HepG2 (cell line): Measurements from ENCODE around the gene DUSP15. TPM values are rescaled to one million over a fixed set of nuclear protein-coding genes. Genes with fewer than 3 reads are reported as not detected.
A peak's percentile ranks its signal among the peaks of the same experiment; 100 is the strongest.

Source experiments
- ATAC-seq: fragments of 200-7000 bp; cut with Tn5 transposase; 3 replicates; pipeline ENCODE4 v1.9.1; 2020; ENCODE audit warnings: mild to moderate bottlenecking, moderate library complexity
- BruUV-seq: library from RNA; stranded (reverse); fragments of 400-500 nt; replicated peaks from 2 replicates; lab custom pipeline; 2021; lab: Mats Ljungman, UMichigan
- CTCF ChIA-PET: fragments of 300-600 bp; formaldehyde crosslinking; extraction: SDS; loops from one replicate; lab custom pipeline; 2021; ENCODE audit warnings: low total read pairs, inconsistent platforms, low intra/inter-chr PET ratio; lab: Yijun Ruan, JAX
- POLR2A ChIA-PET: fragments of 350-600 bp; sonication (Branson Sonifier 250); formaldehyde crosslinking; loops from one replicate; lab custom pipeline; 2020; ENCODE audit warnings: antibody characterized with exemption, inconsistent platforms; lab: Yijun Ruan, JAX
- DNase-seq: peaks from one replicate; pipeline ENCODE4 v3.0.0-alpha.2; 2015; ENCODE audit warnings: low spot score
- FAIRE-seq: peaks from 3 replicates; lab custom pipeline; 2011; peaks lifted over from hg19 to GRCh38; lab: Jason Lieb, UNC
- H2AFZ ChIP-seq: one replicate; pipeline ENCODE4 v1.6.1; 2011; ENCODE audit warnings: low read length, inconsistent platforms
- H3K27ac ChIP-seq: fragments of 300-600 bp; 3 replicates; pipeline ENCODE4 v1.8.0; 2011; ENCODE audit warnings: mixed run types, mild to moderate bottlenecking, mixed read lengths, low read length, inconsistent platforms; ENCODE audit not compliant: insufficient read depth; ENCODE audit errors: extremely low read length
- H3K27me3 ChIP-seq, 2 experiments: fragments of 200-600 bp in 1 of 2; 2 replicates in 1 of 2; 3 replicates in 1 of 2; pipeline versions ENCODE4 v1.6.0 to v1.8.0; 2011; ENCODE audit warnings: low read length in 2 of 2, mild to moderate bottlenecking in 2 of 2, moderate library complexity in 2 of 2, inconsistent platforms in 1 of 2; ENCODE audit not compliant: insufficient read depth in 2 of 2, control insufficient read depth in 1 of 2
- H3K36me3 ChIP-seq, 2 experiments: fragments of 200-600 bp in 1 of 2; replicated peaks in 1 of 2; 2 replicates in 1 of 2; 3 replicates in 1 of 2; pipeline versions ENCODE4 v1.5.1 to v1.8.0; 2011; ENCODE audit warnings: low read length in 2 of 2, inconsistent platforms in 1 of 2; ENCODE audit not compliant: insufficient read depth in 2 of 2, control insufficient read depth in 1 of 2
- H3K4me1 ChIP-seq: 2 replicates; pipeline ENCODE4 v1.5.1; 2012; ENCODE audit warnings: low read length, inconsistent platforms; ENCODE audit not compliant: insufficient read depth
- H3K4me2 ChIP-seq: 2 replicates; pipeline ENCODE4 v1.6.0; 2011; ENCODE audit warnings: low read depth, low read length, inconsistent platforms
- H3K4me3 ChIP-seq, 3 experiments: fragments of 200-600 bp in 1 of 3; sonication (generic), shearing (Covaris generic) in 1 of 3; replicated peaks in 1 of 3; 2 replicates each; pipeline ENCODE4 v1.5.1; 2011 to 2016; ENCODE audit warnings: low read length in 3 of 3, inconsistent platforms in 2 of 3, low read depth in 2 of 3, mild to moderate bottlenecking in 2 of 3, control low read depth in 1 of 3, mixed read lengths in 1 of 3; ENCODE audit not compliant: insufficient read depth in 1 of 3
- H3K79me2 ChIP-seq: one replicate; pipeline ENCODE4 v1.6.1; 2011; ENCODE audit warnings: low read length, inconsistent platforms; ENCODE audit not compliant: insufficient read depth
- H3K9ac ChIP-seq: 2 replicates; pipeline ENCODE4 v1.6.0; 2011; ENCODE audit warnings: mild to moderate bottlenecking, low read depth, low read length, inconsistent platforms; ENCODE audit not compliant: insufficient read depth
- H3K9me3 ChIP-seq: 2 replicates; pipeline ENCODE4 v1.5.1; 2012; ENCODE audit warnings: mild to moderate bottlenecking, low read length
- H4K20me1 ChIP-seq: 2 replicates; pipeline ENCODE4 v1.6.0; 2011; ENCODE audit warnings: inconsistent platforms, mild to moderate bottlenecking, low read length, moderate library complexity; ENCODE audit not compliant: insufficient read depth
- ATM ChIP-seq: fragments of 450-650 bp; IDR thresholded peaks from 2 replicates; pipeline ENCODE4 v1.7.1; 2017; ENCODE audit warnings: mild to moderate bottlenecking, borderline replicate concordance
- EED ChIP-seq: sonication (generic); formaldehyde crosslinking; IDR thresholded peaks from 2 replicates; pipeline ENCODE4 v1.5.0; 2020; ENCODE audit warnings: mild to moderate bottlenecking, missing genetic modification reagents
- FOSL1 ChIP-seq: sonication (generic); formaldehyde crosslinking; IDR thresholded peaks from 2 replicates; pipeline ENCODE4 v1.9.0; 2021; ENCODE audit warnings: missing genetic modification reagents, borderline replicate concordance
- FOXK1 ChIP-seq: sonication (generic); formaldehyde crosslinking; IDR thresholded peaks from 2 replicates; pipeline ENCODE4 v1.4.0; 2020; ENCODE audit warnings: low read depth, missing genetic modification reagents, borderline replicate concordance
- GLI4 ChIP-seq: sonication (generic); formaldehyde crosslinking; IDR thresholded peaks from 2 replicates; pipeline ENCODE4 v1.5.1; 2020; ENCODE audit warnings: missing genetic modification reagents, mild to moderate bottlenecking, moderate library complexity, borderline replicate concordance
- MED13 ChIP-seq: sonication (generic); formaldehyde crosslinking; IDR thresholded peaks from 2 replicates; pipeline ENCODE4 v1.5.0; 2020; ENCODE audit warnings: missing genetic modification reagents
- MNT ChIP-seq: fragments of 450-650 bp; IDR thresholded peaks from 2 replicates; pipeline ENCODE4 v1.6.1; 2016
- SSRP1 ChIP-seq: IDR thresholded peaks from 2 replicates; pipeline ENCODE4 v1.6.1; 2016; ENCODE audit warnings: control low read depth
- ZNF350 ChIP-seq: sonication (generic); formaldehyde crosslinking; IDR thresholded peaks from 2 replicates; pipeline ENCODE4 v1.4.0; 2020; ENCODE audit warnings: mild to moderate bottlenecking, low read depth, missing genetic modification reagents, borderline replicate concordance
- ZNF564 ChIP-seq: sonication (generic); formaldehyde crosslinking; IDR thresholded peaks from 2 replicates; pipeline ENCODE4 v1.8.1; 2023; ENCODE audit warnings: mild to moderate bottlenecking, missing genetic modification reagents
- ZNF737 ChIP-seq: sonication (generic); formaldehyde crosslinking; IDR thresholded peaks from 2 replicates; pipeline ENCODE4 v1.5.0; 2020; ENCODE audit warnings: missing genetic modification reagents, mild to moderate bottlenecking, borderline replicate concordance
- WGBS: methylation state at CpG from one replicate; pipeline ENCODE4 v1.1.6; 2017; ENCODE audit warnings: low lambda C conversion rate; 5-methylcytosine and 5-hydroxymethylcytosine counted together
- in situ Hi-C: cut with HindIII; loops from 2 replicates; pipeline ENCODE4 v1.10.0; 2017; ENCODE audit warnings: low pct_unique_long_range_greater_than_20kb; ENCODE audit not compliant: extremely low pct_ligation_motif_present
- intact Hi-C: fragments of 100-400 bp; cut with micrococcal nuclease; formaldehyde crosslinking; loops from one replicate; pipeline ENCODE4 v1.10.0; 2022; ENCODE audit not compliant: unreplicated experiment
- polyA plus RNA-seq, 8 experiments: library from polyadenylated mRNA; depleted of rRNA in 3 of 8; stranded (reverse) in 7 of 8; unstranded in 1 of 8; fragments of >200 nt; fragmentation: Illumina TruSeq in 4 of 8; extraction: Trizol in 4 of 8; gene quantifications; 2 replicates each; pipeline versions ENCODE4 v1.2.1 to v1.2.3, GENCODE V29; 2011 to 2016; ENCODE audit warnings: low read depth in 4 of 8, missing spikeins in 1 of 8, mixed read lengths in 1 of 8; ENCODE audit not compliant: insufficient read depth in 1 of 8
- total RNA-seq, 5 experiments: library from RNA; depleted of rRNA; stranded (reverse); fragments of >200 nt; fragmentation: Illumina TruSeq; extraction: Trizol; gene quantifications; 2 replicates each; pipeline ENCODE4 v1.2.3, GENCODE V29; 2016; ENCODE audit warnings: low read depth in 1 of 5
- TF ChIP-seq, protein P1 (sequence below): sonication (generic); formaldehyde crosslinking; IDR thresholded peaks from 2 replicates; pipeline ENCODE4 v1.5.1; 2020; ENCODE audit warnings: mild to moderate bottlenecking, moderate library complexity, missing genetic modification reagents

The DUSP15 gene
- total and polyA plus RNA-seq, 2 of the 13 experiments (the other 11 are each of a cell fraction or from before 2014, with no cell fraction given): 0.17 to 0.93 TPM

GRCh38 chr20:31862506-31862905 lies 7.8 kb downstream of the DUSP15 start:
- H4K20me1 ChIP-seq: no peaks in the 10 kb centered on the region
- ChIA-PET CTCF (interaction anchor here (1.6 kb wide), 1 partner anchor 10 kb away, joined by 3 read pairs; no protein-coding TSS in a partner anchor), POLR2A (no interaction called here)
- peaks cover 7 to 47% of the 10 kb centered on the region in 2 experiments; a peak in 4 of 5 replicates for H3K27me3 ChIP-seq
- H3K9ac ChIP-seq: no peak overlapping the region
- in situ Hi-C loops: no loop called here
- TF ChIP-seq SSRP1 (CRISPR knock-in tag) (no peak), MED13 (CRISPR knock-in tag) (0 out of 2 replicates have a peak, but pooled peaks have one; percentile 14), FOSL1 (CRISPR knock-in tag) (0 out of 2 replicates have a peak, but pooled peaks have one; percentile 7), FOXK1 (CRISPR knock-in tag) (no peak), MNT (no peak), ATM (no peak), GLI4 (CRISPR knock-in tag) (no peak)
- no peak overlapping the region for H3K4me2 ChIP-seq
- whole genome bisulfite sequencing: 78% methylated on average over 8 of the region's 8 CpGs
- H2AFZ ChIP-seq: no peak overlapping the region
- H3K9me3 ChIP-seq: no peaks in the 10 kb centered on the region
- no TSS peak for BruUV-seq
- ATAC-seq (no peak), FAIRE-seq (no peak), DNase-seq (no peak)
- H3K4me3 ChIP-seq: no peak overlapping the region
- H3K36me3 ChIP-seq: no peaks in the 10 kb centered on the region
- H3K4me1 ChIP-seq: peaks cover 15% of the 10 kb centered on the region
- intact Hi-C loops: no loop called here
- H3K79me2 ChIP-seq: no peaks in the 10 kb centered on the region
- H3K27ac ChIP-seq: no peak overlapping the region

GRCh38 chr20:31862157-31862470 lies 8.2 kb downstream of the DUSP15 start:
- in situ Hi-C loops: no loop called here

More at GRCh38 chr20:31862157-31862470, 8.2 kb downstream of the DUSP15 start:
- no peaks in the 10 kb centered on the region for H4K20me1 ChIP-seq
- BruUV-seq: no TSS peak
- H3K9ac ChIP-seq: no peak overlapping the region
- no peaks in the 10 kb centered on the region for H3K9me3 ChIP-seq
- peak overlapping the region in 2 of 3 experiments; percentile 74 to 82; a peak in 3 of 6 replicates for H3K4me3 ChIP-seq
- 56% methylated on average over 5 of the region's 5 CpGs for WGBS
- no peaks in the 10 kb centered on the region for H3K79me2 ChIP-seq
- H3K27me3 ChIP-seq: peaks cover 9 to 51% of the 10 kb centered on the region in 2 experiments; a peak in 4 of 5 replicates
- CTCF ChIA-PET: interaction anchor here (1.6 kb wide), 1 partner anchor 10 kb away, joined by 3 read pairs; no protein-coding TSS in a partner anchor
- peak overlapping the region; percentile 96 for H3K4me2 ChIP-seq
- TF ChIP-seq FOSL1 (CRISPR knock-in tag): 0 out of 2 replicates have a peak, but pooled peaks have one; percentile 10
- TF ChIP-seq MED13 (CRISPR knock-in tag): 0 out of 2 replicates have a peak, but pooled peaks have one; percentile 16
- 0 out of 2 replicates have a peak, but pooled peaks have one; percentile 8 for TF ChIP-seq ZNF350
- TF ChIP-seq, protein P1, sequence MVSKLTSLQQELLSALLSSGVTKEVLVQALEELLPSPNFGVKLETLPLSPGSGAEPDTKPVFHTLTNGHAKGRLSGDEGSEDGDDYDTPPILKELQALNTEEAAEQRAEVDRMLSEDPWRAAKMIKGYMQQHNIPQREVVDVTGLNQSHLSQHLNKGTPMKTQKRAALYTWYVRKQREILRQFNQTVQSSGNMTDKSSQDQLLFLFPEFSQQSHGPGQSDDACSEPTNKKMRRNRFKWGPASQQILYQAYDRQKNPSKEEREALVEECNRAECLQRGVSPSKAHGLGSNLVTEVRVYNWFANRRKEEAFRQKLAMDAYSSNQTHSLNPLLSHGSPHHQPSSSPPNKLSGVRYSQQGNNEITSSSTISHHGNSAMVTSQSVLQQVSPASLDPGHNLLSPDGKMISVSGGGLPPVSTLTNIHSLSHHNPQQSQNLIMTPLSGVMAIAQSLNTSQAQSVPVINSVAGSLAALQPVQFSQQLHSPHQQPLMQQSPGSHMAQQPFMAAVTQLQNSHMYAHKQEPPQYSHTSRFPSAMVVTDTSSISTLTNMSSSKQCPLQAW (CRISPR knock-in tag): 0 out of 2 replicates have a peak, but pooled peaks have one; percentile 10
- no peak for TF ChIP-seq ZNF737
- TF ChIP-seq EED (CRISPR knock-in tag): 0 out of 2 replicates have a peak, but pooled peaks have one; percentile 37
- TF ChIP-seq GLI4 (CRISPR knock-in tag): no peak
- 0 out of 2 replicates have a peak, but pooled peaks have one; percentile 10 for TF ChIP-seq ZNF564 (CRISPR knock-in tag)
- ATAC-seq (no peak), FAIRE-seq (no peak), DNase-seq (no peak)
- intact Hi-C loops: no loop called here
- H3K36me3 ChIP-seq: no peaks in the 10 kb centered on the region
- no peak overlapping the region for H3K27ac ChIP-seq
- peaks cover 15% of the 10 kb centered on the region for H3K4me1 ChIP-seq
- H2AFZ ChIP-seq: peak overlapping the region; percentile 29
- POLR2A ChIA-PET: interaction anchor here (1.2 kb wide), 2 partner anchors 26 to 90 kb away, joined by 3 to 7 read pairs; partner anchors contain the start of gene PDRG1
